EH (cell line): Measurements from ENCODE around the gene TFPI.
A peak's percentile ranks its signal among the peaks of the same experiment; 100 is the strongest.

Experiments
- DNase-seq: peaks from one replicate; pipeline ENCODE4 v3.0.0-alpha.2; 2015; ENCODE audit warnings: low read depth

Gene TFPI

GRCh38 chr2:187503700-187504099 lies 50.5 kb downstream of the TFPI start:
- no peak for DNase-seq

DNA sequence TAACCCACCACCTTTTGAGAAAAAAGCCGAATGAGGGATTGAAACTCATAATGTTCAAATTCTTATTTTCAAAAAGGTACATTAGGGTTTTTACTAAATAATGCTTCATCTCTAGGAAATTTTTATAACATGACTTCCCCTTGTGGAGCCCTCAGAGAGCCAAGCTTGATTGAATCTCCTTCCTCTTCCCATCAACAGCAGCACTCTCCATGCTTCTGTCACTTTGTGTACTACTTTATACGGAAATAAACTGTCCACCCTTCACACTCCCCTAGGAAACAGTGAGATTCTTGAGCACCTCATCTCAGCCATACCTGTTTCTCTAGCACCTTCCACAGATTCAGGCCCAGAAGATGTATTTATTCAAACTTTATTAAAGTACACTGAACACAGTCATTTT lies 51.8 kb downstream of the TFPI start:
- DNase-seq = no peak

DNA sequence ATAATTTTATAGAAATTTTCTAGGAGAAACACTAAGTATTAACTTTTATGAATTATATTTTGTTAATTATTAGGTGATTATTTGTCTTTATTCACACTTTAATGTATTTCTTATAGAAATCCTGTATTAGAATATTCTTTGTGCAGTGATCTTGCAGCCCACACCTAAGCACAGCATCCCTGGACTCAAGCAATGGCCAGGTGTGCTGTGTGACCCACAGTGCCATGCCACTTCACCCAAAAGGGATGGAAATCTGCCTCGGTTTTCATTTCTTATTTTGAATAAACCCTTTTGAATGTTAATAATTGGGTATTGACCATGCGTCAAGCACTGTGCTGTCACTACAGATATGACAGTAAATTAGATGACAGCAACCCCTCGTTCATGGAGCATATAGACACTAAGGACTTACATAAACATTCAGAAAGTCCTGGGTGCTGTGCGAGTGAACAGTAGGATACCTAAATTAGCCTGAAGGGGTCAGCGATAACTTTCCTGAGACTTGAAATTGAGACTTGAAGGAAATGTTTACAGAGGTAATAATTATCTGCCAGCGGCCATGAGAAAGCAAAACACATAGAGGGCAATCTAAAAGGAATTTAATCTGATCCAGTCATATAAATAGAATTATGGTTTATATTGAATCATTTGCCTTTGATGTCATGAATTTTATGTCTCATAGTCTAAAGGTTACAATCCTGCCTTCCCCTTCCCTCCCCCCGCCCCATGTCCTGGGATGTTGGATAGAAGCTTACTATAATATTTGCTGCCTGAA lies 53.5 kb downstream of the TFPI start:
- DNase-seq = peak; percentile 71

- peak; percentile 69 for DNase-seq
Measured at GRCh38 chr2:187499941-187500532, 54.2 kb downstream of the TFPI start.

DNA sequence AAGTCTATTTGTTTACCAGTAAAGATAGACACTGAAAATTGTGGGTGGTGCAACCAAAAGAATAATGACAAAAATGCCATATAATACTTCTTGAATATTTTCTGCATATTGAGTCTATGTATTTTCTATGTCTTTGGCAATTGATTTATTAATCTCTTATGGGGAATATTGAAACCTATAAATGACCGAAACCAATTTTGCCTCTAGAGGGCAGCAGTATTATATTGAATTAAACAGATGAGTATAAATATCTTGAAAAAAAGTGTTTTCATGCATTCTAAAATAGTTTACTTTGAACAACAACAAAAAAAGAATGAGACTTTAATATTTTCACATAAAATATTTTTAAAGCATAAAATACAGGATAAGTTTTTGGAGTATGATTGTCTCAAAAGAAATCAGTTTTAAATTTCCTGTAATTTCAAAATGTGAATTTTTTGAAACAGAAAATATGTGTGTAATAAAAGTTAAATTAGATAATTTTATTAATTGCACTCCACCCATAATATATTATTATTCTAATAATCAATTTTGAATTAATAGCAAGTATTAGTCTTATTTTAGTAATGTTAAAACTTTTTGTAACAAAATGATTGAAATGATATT lies 56.3 kb downstream of the TFPI start:
- peak; percentile 21 for DNase-seq

- no peak for DNase-seq
Measured at GRCh38 chr2:187497140-187497539, 57.1 kb downstream of the TFPI start.

GRCh38 chr2:187495324-187495723 lies 58.9 kb downstream of the TFPI start:
- no peak for DNase-seq

DNA sequence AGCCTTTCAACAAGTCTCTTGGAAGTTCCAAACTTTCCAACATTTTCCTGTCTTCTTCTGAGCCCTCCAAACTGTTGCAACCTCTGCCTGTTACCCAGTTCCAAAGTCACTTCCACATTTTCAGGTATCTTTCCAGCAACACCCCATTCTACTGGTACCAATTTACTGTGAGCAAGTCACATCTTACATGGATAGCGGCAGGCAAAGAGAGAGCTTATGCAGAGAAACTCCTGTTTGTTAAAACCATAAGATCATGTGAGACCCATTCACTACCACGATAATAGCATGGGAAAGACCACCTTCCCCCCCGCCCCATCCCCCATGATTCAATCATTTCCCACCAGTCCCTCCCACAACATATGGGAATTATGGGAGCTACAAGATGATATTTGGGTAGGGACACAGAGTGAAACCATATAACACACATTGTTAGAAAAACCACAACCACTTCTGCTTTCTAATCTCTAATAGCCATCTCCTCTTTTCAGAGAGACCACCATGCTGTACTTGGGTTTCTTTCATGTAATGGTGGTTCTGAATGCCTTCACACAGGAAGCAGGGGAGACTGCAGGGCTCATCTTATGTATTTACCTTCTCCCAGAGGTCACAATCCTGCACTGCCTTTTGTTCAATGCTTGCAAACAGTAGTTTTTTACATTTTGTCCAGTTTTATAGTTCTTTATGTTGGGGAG lies 60.2 kb downstream of the TFPI start:
- no peak for DNase-seq

DNA sequence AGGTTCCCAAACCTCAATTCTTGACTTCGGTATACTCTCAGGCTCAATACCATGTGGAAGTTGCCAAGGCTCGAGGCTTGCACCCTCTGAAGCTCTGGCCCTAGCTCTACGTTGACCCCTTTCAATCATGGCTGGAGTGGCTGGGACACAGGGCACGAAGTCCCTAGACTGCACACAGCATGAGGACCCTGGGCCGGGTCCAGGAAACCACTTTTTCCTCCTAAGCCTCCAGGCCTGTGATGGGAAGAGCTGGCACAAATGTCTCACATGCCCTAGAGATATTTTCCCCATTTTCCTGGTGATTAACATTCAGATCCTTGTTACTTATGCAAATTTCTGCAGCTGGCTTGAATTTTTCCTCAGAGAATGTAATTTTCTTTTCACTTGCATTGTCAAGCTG lies 61.1 kb downstream of the TFPI start:
- DNase-seq = no peak

DNA sequence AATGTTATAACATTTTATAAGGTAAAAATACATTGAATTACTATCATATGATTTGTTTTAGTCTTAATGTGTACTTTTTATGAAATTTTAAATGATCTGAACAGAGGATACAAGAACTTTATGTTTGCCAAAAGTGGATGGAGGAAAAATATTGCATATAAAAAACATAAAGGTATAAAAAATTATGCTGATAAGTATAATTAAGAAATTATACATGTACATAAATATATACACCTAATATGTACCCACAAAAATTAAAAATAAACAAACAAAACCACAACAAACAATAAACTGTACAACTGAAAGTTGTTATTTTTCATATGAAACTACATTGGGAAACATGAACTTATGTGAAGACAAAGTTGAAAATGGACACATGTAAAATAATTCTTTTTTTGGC lies 68.0 kb downstream of the TFPI start:
- no peak for DNase-seq

DNA sequence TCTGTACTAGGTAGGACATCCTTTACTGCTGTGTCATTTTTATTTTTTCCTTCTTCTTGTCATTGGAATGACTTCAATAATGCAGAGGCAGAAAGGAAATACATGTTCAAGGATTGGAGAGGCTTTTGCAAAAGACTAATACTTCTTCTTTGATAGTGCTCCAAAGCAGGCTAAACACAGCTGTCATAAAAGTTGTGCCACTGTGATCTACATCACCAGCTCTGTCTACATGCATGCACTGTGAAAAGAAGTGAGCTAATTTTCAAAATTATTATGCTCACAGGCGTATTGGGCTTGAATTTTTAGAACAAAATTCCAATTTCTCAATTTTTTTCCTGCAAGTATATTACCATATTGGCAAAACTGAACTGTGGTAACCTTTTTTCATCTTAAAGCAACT lies 68.7 kb downstream of the TFPI start:
- DNase-seq = no peak

- DNase-seq = no peak
Measured at GRCh38 chr2:187483537-187483936, 70.7 kb downstream of the TFPI start.

DNA sequence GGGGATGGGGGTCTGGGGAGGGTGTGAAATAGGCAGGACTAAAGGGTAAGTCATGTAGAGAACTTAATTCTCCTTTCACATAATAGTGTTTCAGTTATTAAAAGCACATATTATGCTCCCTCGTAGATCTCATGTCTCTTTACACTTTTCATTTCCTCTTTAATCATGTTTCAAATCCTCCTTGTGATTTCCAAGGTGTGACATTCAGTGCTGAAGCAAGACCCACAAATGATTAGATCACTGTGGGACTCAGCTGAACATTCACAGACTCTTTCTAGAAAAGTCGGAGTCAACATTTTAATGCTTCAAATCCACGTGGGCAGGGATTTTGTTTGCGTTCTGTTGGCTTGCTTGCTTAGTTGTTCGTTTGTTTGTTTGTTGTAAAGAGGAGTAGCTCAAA lies 71.4 kb downstream of the TFPI start:
- no peak for DNase-seq

DNA sequence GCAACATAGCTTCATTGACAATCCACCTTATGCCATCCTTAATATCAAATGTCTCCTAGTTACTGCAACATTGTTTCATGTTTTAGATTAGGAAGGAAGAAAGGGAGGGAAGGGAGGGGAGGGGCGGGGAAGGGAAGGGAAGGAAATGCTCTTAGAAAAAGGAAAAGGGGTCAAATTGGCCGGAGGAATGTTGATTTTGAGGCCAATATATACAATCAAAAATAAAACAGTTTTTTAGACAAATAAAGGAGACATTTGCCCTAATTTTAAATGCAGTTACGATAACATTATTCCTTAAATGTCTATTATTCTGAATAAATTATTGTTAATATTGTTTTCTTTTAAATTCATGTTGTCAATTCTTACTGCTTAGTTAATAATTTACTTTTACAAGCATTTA lies 72.7 kb downstream of the TFPI start:
- no peak for DNase-seq

DNA sequence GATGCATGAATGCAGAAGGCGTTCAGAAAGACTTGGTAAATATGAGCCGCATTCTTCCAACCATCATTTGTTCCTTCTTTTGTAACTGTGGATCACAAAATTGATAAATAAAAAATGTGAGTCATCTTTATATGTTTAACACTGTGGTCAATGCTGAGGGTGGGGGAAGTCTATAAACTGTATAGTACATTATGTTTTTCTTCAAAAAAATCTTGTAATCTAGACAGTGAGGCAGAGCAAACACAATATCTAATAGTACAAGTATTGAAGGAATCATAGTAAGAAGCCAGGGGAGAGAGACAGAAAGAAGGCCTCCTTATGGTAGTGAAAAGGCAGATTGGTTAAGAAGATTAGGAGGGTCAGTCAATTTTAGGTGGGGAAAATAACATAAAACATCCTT lies 75.5 kb downstream of the TFPI start:
- DNase-seq = no peak

GRCh38 chr2:187477051-187477450 lies 77.2 kb downstream of the TFPI start:
- DNase-seq = peak; percentile 54

- no peak for DNase-seq
Measured at GRCh38 chr2:187475499-187476248, 78.6 kb downstream of the TFPI start.

GRCh38 chr2:187470698-187471097 lies 83.5 kb downstream of the TFPI start:
- DNase-seq = no peak

DNA sequence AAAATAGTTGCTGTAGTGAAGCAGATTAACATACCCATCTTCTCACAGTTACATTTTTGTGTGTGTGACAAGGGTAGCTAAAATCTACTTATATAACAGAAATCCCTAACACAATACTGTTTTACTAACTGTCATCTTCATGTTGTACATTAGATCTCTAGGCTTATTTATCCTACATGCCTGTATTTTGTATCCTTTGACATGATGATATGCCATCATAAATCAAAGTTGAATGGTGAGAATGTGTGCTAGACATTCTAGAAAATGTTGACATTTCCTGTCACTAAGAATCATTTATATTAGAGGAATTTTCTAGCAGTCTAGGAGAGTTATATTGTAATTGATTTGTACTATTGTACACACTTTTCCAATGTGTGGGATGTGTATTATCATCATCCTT lies 84.7 kb downstream of the TFPI start:
- no peak for DNase-seq

DNA sequence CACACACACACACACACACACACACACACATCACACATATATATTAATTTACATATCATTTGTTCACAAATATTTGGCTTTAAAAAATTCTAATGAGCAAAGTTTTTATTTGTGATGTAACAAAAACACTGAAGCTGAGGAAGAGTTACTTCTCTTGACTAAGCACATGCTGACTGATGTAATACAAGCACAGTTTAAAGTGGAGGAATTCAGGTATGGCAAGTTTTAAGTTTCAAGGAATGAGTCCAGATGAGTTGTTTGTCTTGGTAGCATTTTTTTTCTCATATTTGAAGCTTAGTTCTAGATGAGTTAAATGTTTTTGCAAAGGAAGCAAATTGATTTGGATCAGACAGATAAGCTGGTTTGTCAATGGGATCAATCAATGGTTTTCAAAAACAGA lies 86.0 kb downstream of the TFPI start:
- no peak for DNase-seq

DNA sequence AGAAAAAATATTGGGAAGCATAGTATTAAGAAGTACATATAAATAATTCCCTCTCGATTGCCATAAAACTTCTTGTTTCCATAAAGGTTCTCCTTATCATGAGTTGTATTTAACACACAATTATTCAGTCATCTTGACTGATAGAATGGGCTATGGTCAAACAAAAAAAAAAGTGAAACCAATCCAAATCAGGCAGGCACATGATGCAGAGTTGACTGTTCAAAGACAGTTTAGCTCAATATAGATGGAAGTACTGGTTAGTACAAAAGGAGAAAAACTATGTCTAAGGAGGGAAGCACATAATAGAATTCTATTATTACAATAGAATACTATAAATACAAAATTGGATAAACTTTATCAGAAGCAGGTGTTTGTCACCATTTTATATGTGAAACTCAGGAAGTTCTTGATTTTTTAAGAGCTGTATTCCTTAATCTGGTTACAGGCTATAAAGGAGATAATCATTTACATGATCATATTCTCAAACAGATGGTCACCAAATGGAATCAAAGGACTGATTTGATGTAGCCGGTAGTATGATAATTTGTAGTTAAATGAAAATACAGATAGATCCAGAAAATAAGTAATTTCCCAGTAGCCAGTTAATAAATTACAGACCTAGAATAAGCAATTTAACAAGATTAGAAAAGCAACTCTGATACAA lies 88.0 kb downstream of the TFPI start:
- no peak for DNase-seq

GRCh38 chr2:187462839-187463238 lies 91.4 kb downstream of the TFPI start:
- no peak for DNase-seq
